ENCODE measurements around the gene STIMATE.

GRCh38 chr3:52930748-52931147, 33.4 kb upstream of the STIMATE start:
- TF ChIP-seq CTCF (IDR thresholded peaks at IDR 0.05): no peak
- TF ChIP-seq POLR2A (IDR thresholded peaks at IDR 0.05): no peak
